IMR-90 (cell line): ENCODE measurements around the gene SPDYE4. TPM values are rescaled to one million over a fixed set of nuclear protein-coding genes. Genes with fewer than 3 reads are reported as not detected.

Experiments
- ATAC-seq: fragments of 200-7000 bp; cut with Tn5 transposase; 2 replicates; pipeline ENCODE4 v1.9.1; 2020; ENCODE audit warnings: low read depth, mild to moderate bottlenecking, moderate library complexity
- BruUV-seq: library from RNA; stranded (reverse); fragments of 400-500 nt; replicated peaks from 2 replicates; lab custom pipeline; 2021; lab: Mats Ljungman, UMichigan
- CTCF ChIA-PET: fragments of 300-600 bp; formaldehyde crosslinking; extraction: SDS; loops from one replicate; lab custom pipeline; 2021; ENCODE audit warnings: antibody characterized with exemption; lab: Yijun Ruan, JAX
- POLR2A ChIA-PET: fragments of 300-600 bp; sonication (Branson Sonifier 250); formaldehyde crosslinking; loops from one replicate; lab custom pipeline; 2022; ENCODE audit warnings: antibody characterized with exemption; ENCODE audit not compliant: unreplicated experiment; lab: Charles Lee
- DNase-seq: peaks from one replicate; pipeline ENCODE4 v3.0.0; 2013
- H2AFZ ChIP-seq: replicated peaks from 2 replicates; pipeline ENCODE3; 2013; ENCODE audit warnings: low read length, mild to moderate bottlenecking; ENCODE audit not compliant: poor library complexity
- H2AK5ac ChIP-seq: 2 replicates; pipeline ENCODE4 v1.6.1; 2013; ENCODE audit warnings: low read depth, low read length, inconsistent platforms
- H2AK9ac ChIP-seq: replicated peaks from 2 replicates; pipeline ENCODE3; 2013; ENCODE audit warnings: mild to moderate bottlenecking, low read depth, low read length, moderate library complexity; ENCODE audit not compliant: poor library complexity
- H2BK120ac ChIP-seq: 2 replicates; pipeline ENCODE4 v1.6.1; 2013; ENCODE audit warnings: low read depth, low read length, inconsistent platforms
- H2BK15ac ChIP-seq: 3 replicates; pipeline ENCODE4 v1.6.1; 2013; ENCODE audit warnings: low read depth, low read length, inconsistent platforms
- H2BK20ac ChIP-seq: 2 replicates; pipeline ENCODE4 v1.6.1; 2013; ENCODE audit warnings: low read depth, mild to moderate bottlenecking, inconsistent platforms, low read length, moderate library complexity
- H2BK5ac ChIP-seq: 2 replicates; pipeline ENCODE4 v1.6.1; 2013; ENCODE audit warnings: mild to moderate bottlenecking, low read depth, low read length, inconsistent platforms; ENCODE audit not compliant: poor library complexity, severe bottlenecking
- H3K14ac ChIP-seq: replicated peaks from 2 replicates; pipeline ENCODE4 v1.6.1; 2013; ENCODE audit warnings: low read depth, low read length, inconsistent platforms
- H3K18ac ChIP-seq: 2 replicates; pipeline ENCODE4 v1.6.1; 2013; ENCODE audit warnings: low read depth, low read length, control low read depth
- H3K23ac ChIP-seq: 2 replicates; pipeline ENCODE4 v1.6.1; 2013; ENCODE audit warnings: low read depth, low read length, inconsistent platforms
- H3K27ac ChIP-seq: 2 replicates; pipeline ENCODE4 v1.5.1; 2013; ENCODE audit warnings: mild to moderate bottlenecking, control low read depth, low read length; ENCODE audit not compliant: insufficient read depth
- H3K27me3 ChIP-seq: 2 replicates; pipeline ENCODE4 v1.6.1; 2013; ENCODE audit warnings: low read length; ENCODE audit not compliant: control insufficient read depth, insufficient read depth
- H3K36me3 ChIP-seq: 2 replicates; pipeline ENCODE4 v1.6.1; 2013; ENCODE audit warnings: low read length, mixed read lengths; ENCODE audit not compliant: control insufficient read depth, insufficient read depth
- H3K4ac ChIP-seq: 2 replicates; pipeline ENCODE4 v1.6.1; 2013; ENCODE audit warnings: low read depth, low read length, inconsistent platforms
- H3K4me1 ChIP-seq: 2 replicates; pipeline ENCODE4 v1.6.1; 2013; ENCODE audit warnings: low read length, mixed read lengths; ENCODE audit not compliant: control insufficient read depth, insufficient read depth
- H3K4me2 ChIP-seq: 2 replicates; pipeline ENCODE4 v1.6.1; 2013; ENCODE audit warnings: low read depth, mild to moderate bottlenecking, control low read depth, low read length, moderate library complexity
- H3K4me3 ChIP-seq: 2 replicates; pipeline ENCODE4 v1.5.1; 2013; ENCODE audit warnings: low read depth, mild to moderate bottlenecking, control low read depth, low read length, moderate library complexity; ENCODE audit not compliant: insufficient read depth
- H3K56ac ChIP-seq: 2 replicates; pipeline ENCODE4 v1.6.1; 2013; ENCODE audit warnings: low read length, inconsistent platforms; ENCODE audit not compliant: insufficient read depth; ENCODE audit errors: extremely low read depth
- H3K79me1 ChIP-seq, 2 experiments: 2 replicates each; pipeline ENCODE4 v1.6.1; 2013; ENCODE audit warnings: low read length in 2 of 2, inconsistent platforms in 1 of 2, low read depth in 1 of 2
- H3K9ac ChIP-seq: 2 replicates; pipeline ENCODE4 v1.6.1; 2013; ENCODE audit warnings: low read depth, low read length, control low read depth
- H3K9me1 ChIP-seq: 2 replicates; pipeline ENCODE4 v1.6.1; 2013; ENCODE audit warnings: low read length, inconsistent platforms; ENCODE audit not compliant: insufficient read depth
- H3K9me3 ChIP-seq: 2 replicates; pipeline ENCODE4 v1.6.1; 2013; ENCODE audit warnings: low read length; ENCODE audit not compliant: control insufficient read depth, insufficient read depth
- H4K20me1 ChIP-seq: 2 replicates; pipeline ENCODE4 v1.6.1; 2013; ENCODE audit warnings: low read length, inconsistent platforms; ENCODE audit not compliant: insufficient read depth
- H4K5ac ChIP-seq: 2 replicates; pipeline ENCODE4 v1.6.1; 2013; ENCODE audit warnings: mild to moderate bottlenecking, low read depth, low read length, control low read depth
- H4K8ac ChIP-seq, 2 experiments: 2 replicates each; pipeline ENCODE4 v1.6.1; 2013; ENCODE audit warnings: low read depth in 2 of 2, low read length in 2 of 2, control low read depth in 1 of 2, inconsistent platforms in 1 of 2
- H4K91ac ChIP-seq: 2 replicates; pipeline ENCODE4 v1.6.1; 2013; ENCODE audit warnings: low read depth, low read length, inconsistent platforms; ENCODE audit not compliant: insufficient read depth
- BHLHE40 ChIP-seq: fragments of 150-350 bp; IDR thresholded peaks from 2 replicates; pipeline ENCODE4 v1.6.1; 2016; ENCODE audit warnings: mild to moderate bottlenecking, low read depth, low read length
- CEBPB ChIP-seq: IDR thresholded peaks from 2 replicates; pipeline ENCODE4 v1.6.1; 2012; ENCODE audit warnings: low read depth, low read length, improper control_type of control experiment
- CHD1 ChIP-seq: IDR thresholded peaks from 2 replicates; pipeline ENCODE4 v1.6.1; 2012; ENCODE audit warnings: low read depth, low read length, improper control_type of control experiment
- ELK1 ChIP-seq: fragments of 150-350 bp; IDR thresholded peaks from 2 replicates; pipeline ENCODE4 v1.6.1; 2016; ENCODE audit warnings: low read depth, mild to moderate bottlenecking, low read length, moderate library complexity, borderline replicate concordance
- FOS ChIP-seq: fragments of 150-350 bp; IDR thresholded peaks from 2 replicates; pipeline ENCODE4 v1.6.1; 2016; ENCODE audit warnings: low read depth, low read length
- MAFK ChIP-seq: IDR thresholded peaks from 2 replicates; pipeline ENCODE4 v1.6.1; 2012; ENCODE audit warnings: low read depth, low read length, improper control_type of control experiment
- MAZ ChIP-seq: IDR thresholded peaks from 2 replicates; pipeline ENCODE4 v1.6.1; 2012; ENCODE audit warnings: low read depth, mild to moderate bottlenecking, low read length, improper control_type of control experiment, moderate library complexity, borderline replicate concordance
- MXI1 ChIP-seq: IDR thresholded peaks from 2 replicates; pipeline ENCODE4 v1.6.1; 2012; ENCODE audit warnings: low read depth, mild to moderate bottlenecking, low read length, moderate library complexity, borderline replicate concordance
- NFE2L2 ChIP-seq: fragments of 150-350 bp; IDR thresholded peaks from 2 replicates; pipeline ENCODE4 v1.6.1; 2016; ENCODE audit warnings: low read depth, mild to moderate bottlenecking, low read length
- POLR2A ChIP-seq: IDR thresholded peaks from 2 replicates; pipeline ENCODE4 v1.6.1; 2012; ENCODE audit warnings: mild to moderate bottlenecking, low read depth, low read length
- RAD21 ChIP-seq: IDR thresholded peaks from 2 replicates; pipeline ENCODE4 v1.6.1; 2012; ENCODE audit warnings: low read length, improper control_type of control experiment
- RCOR1 ChIP-seq: IDR thresholded peaks from 2 replicates; pipeline ENCODE4 v1.6.1; 2012; ENCODE audit warnings: mild to moderate bottlenecking, low read length, improper control_type of control experiment; ENCODE audit not compliant: insufficient replicate concordance
- RFX5 ChIP-seq: IDR thresholded peaks from 2 replicates; pipeline ENCODE4 v1.8.0; 2012; ENCODE audit warnings: low read depth, mild to moderate bottlenecking, low read length, moderate library complexity
- SMC3 ChIP-seq: fragments of 150-350 bp; IDR thresholded peaks from 2 replicates; pipeline ENCODE4 v1.6.1; 2016; ENCODE audit warnings: low read depth, mild to moderate bottlenecking, antibody characterized with exemption, low read length, moderate library complexity
- WGBS, 2 experiments: methylation state at CpG; one replicate each; pipeline versions ENCODE4 v1.1.5 to v1.1.7; 2013; ENCODE audit warnings: missing lambda C conversion rate in 2 of 2; ENCODE audit not compliant: insufficient read length in 1 of 2; ENCODE audit errors: extremely low coverage in 2 of 2; 5-methylcytosine and 5-hydroxymethylcytosine counted together
- dilution Hi-C: fragments of 300-500 bp; cut with HindIII; formaldehyde crosslinking; loops from one replicate; pipeline ENCODE4 v1.14.3; 2018; ENCODE audit warnings: low sequenced_read_pairs; ENCODE audit not compliant: unreplicated experiment
- in situ Hi-C: fragments of 300-500 bp; cut with MboI; formaldehyde crosslinking; loops from 3 replicates; pipeline ENCODE4 v1.14.3; 2019; ENCODE audit warnings: low sequenced_read_pairs, inconsistent platforms, mixed read lengths
- intact Hi-C: fragments of 100-400 bp; cut with micrococcal nuclease; formaldehyde crosslinking; loops from 2 replicates; pipeline ENCODE4 v1.10.0; 2022
- polyA plus RNA-seq, 3 experiments: library from polyadenylated mRNA; depleted of rRNA; stranded (reverse); fragments of >200 nt; gene quantifications; 2 replicates each; pipeline ENCODE4 v1.2.3, GENCODE V29; 2012; ENCODE audit warnings: low replicate concordance in 1 of 3
- total RNA-seq: library from RNA; depleted of rRNA; stranded (reverse); fragments of >200 nt; gene quantifications from 2 replicates; pipeline ENCODE4 v1.2.3, GENCODE V29; 2012
- TF ChIP-seq, protein P1 (sequence below): fragments of 150-350 bp; IDR thresholded peaks from 2 replicates; pipeline ENCODE4 v1.6.1; 2017; ENCODE audit warnings: mild to moderate bottlenecking, antibody characterized with exemption, low read length, low read depth
- TF ChIP-seq, protein P2 (sequence below): conservative IDR thresholded peaks from 2 replicates; pipeline ENCODE4 v1.5.1; 2012; ENCODE audit warnings: mild to moderate bottlenecking, low read depth, low read length, improper control_type of control experiment

Gene SPDYE4
- total and polyA plus RNA-seq, 2 of the 4 experiments (the other 2 are of a cell fraction): not detected

- no peaks in the 10 kb centered on the region for H3K4me1 ChIP-seq
- H3K9me1 ChIP-seq: no peaks in the 10 kb centered on the region
- H4K8ac ChIP-seq: no peak overlapping the region
- H3K27ac ChIP-seq: no peak overlapping the region
- H3K56ac ChIP-seq: no peak overlapping the region
- no peak overlapping the region for H3K18ac ChIP-seq
- intact Hi-C loops: no loop called here
- no peak overlapping the region for H2AFZ ChIP-seq
- H3K4me3 ChIP-seq: no peak overlapping the region
- no peak overlapping the region for H3K9ac ChIP-seq
- ATAC-seq (no peak), DNase-seq (no peak)
- dilution Hi-C loops: no loop called here
- H3K14ac ChIP-seq: no peak overlapping the region
- no peak overlapping the region for H3K4ac ChIP-seq
- no peak overlapping the region for H2BK20ac ChIP-seq
- CTCF ChIA-PET: no interaction called here
- H2AK5ac ChIP-seq: no peak overlapping the region
- H3K79me1 ChIP-seq: no peaks in the 10 kb centered on the region
- no peaks in the 10 kb centered on the region for H3K27me3 ChIP-seq
- no peak overlapping the region for H2AK9ac ChIP-seq
- 63% methylated on average over 3 of the region's 5 CpGs; no CpG with 5 or more reads in 1 of the 2 experiments for WGBS, 2 experiments
- H2BK15ac ChIP-seq: no peak overlapping the region
- no peaks in the 10 kb centered on the region for H4K20me1 ChIP-seq
- BruUV-seq: no TSS peak
- in situ Hi-C loops: no loop called here
- H2BK5ac ChIP-seq: no peak overlapping the region
- H3K23ac ChIP-seq: no peak overlapping the region
- POLR2A ChIA-PET: no interaction called here
- no peak for TF ChIP-seq MAFK
- no peak for TF ChIP-seq CEBPB
- TF ChIP-seq RAD21: no peak
- no peak for TF ChIP-seq MXI1
- no peak for TF ChIP-seq NFE2L2
- TF ChIP-seq MAZ: no peak
- no peak for TF ChIP-seq RCOR1
- TF ChIP-seq RFX5: no peak
- no peak for TF ChIP-seq CHD1
- no peak for TF ChIP-seq ELK1
- TF ChIP-seq, protein P1, sequence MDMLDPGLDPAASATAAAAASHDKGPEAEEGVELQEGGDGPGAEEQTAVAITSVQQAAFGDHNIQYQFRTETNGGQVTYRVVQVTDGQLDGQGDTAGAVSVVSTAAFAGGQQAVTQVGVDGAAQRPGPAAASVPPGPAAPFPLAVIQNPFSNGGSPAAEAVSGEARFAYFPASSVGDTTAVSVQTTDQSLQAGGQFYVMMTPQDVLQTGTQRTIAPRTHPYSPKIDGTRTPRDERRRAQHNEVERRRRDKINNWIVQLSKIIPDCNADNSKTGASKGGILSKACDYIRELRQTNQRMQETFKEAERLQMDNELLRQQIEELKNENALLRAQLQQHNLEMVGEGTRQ: no peak
- no peak for TF ChIP-seq POLR2A
- TF ChIP-seq SMC3: no peak
- TF ChIP-seq, protein P2, sequence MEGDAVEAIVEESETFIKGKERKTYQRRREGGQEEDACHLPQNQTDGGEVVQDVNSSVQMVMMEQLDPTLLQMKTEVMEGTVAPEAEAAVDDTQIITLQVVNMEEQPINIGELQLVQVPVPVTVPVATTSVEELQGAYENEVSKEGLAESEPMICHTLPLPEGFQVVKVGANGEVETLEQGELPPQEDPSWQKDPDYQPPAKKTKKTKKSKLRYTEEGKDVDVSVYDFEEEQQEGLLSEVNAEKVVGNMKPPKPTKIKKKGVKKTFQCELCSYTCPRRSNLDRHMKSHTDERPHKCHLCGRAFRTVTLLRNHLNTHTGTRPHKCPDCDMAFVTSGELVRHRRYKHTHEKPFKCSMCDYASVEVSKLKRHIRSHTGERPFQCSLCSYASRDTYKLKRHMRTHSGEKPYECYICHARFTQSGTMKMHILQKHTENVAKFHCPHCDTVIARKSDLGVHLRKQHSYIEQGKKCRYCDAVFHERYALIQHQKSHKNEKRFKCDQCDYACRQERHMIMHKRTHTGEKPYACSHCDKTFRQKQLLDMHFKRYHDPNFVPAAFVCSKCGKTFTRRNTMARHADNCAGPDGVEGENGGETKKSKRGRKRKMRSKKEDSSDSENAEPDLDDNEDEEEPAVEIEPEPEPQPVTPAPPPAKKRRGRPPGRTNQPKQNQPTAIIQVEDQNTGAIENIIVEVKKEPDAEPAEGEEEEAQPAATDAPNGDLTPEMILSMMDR: no peak
- TF ChIP-seq FOS: no peak
- TF ChIP-seq BHLHE40: no peak
- no peak overlapping the region for H2BK120ac ChIP-seq
- no peak overlapping the region for H3K4me2 ChIP-seq
- H3K9me3 ChIP-seq: no peaks in the 10 kb centered on the region
- no peak overlapping the region for H4K5ac ChIP-seq
- no peak overlapping the region for H4K91ac ChIP-seq
- no peaks in the 10 kb centered on the region for H3K36me3 ChIP-seq
These were observed 47.5 kb downstream of the SPDYE4 start for GRCh38 chr17:8710813-8711212.
